Astrocyte (in vitro differentiated cells and primary cell): ENCODE measurements around the gene ALDH3A2. TPM values are rescaled to one million over a fixed set of nuclear protein-coding genes. Genes with fewer than 3 reads are reported as not detected.
"Not testable (repeated sequence)": the region's sequence is repeated elsewhere in the genome, so short reads cannot be mapped to it uniquely, and the experiment has no call there.

Source experiments
- DNase-seq: peaks from one replicate; pipeline ENCODE4 v3.0.0-alpha.2; 2010; ENCODE audit warnings: low read depth
- FAIRE-seq: peaks from 2 replicates; lab custom pipeline; 2011; peaks lifted over from hg19 to GRCh38; lab: Jason Lieb, UNC
- H2AFZ ChIP-seq: 2 replicates; pipeline ENCODE4 v1.6.0; 2012; ENCODE audit warnings: low read depth, low read length, inconsistent platforms
- H3K27ac ChIP-seq: 2 replicates; pipeline ENCODE4 v1.5.1; 2011; ENCODE audit warnings: low read depth, low read length, inconsistent platforms
- H3K27me3 ChIP-seq: 2 replicates; pipeline ENCODE4 v1.6.0; 2011; ENCODE audit warnings: low read length, inconsistent platforms; ENCODE audit not compliant: insufficient read depth
- H3K36me3 ChIP-seq: 2 replicates; pipeline ENCODE4 v1.5.1; 2011; ENCODE audit warnings: low read length, inconsistent platforms; ENCODE audit not compliant: insufficient read depth
- H3K4me1 ChIP-seq: 2 replicates; pipeline ENCODE4 v1.5.1; 2011; ENCODE audit warnings: low read length, inconsistent platforms; ENCODE audit not compliant: insufficient read depth
- H3K4me2 ChIP-seq: 2 replicates; pipeline ENCODE4 v1.6.0; 2012; ENCODE audit warnings: low read length, inconsistent platforms
- H3K4me3 ChIP-seq: 2 replicates; pipeline ENCODE4 v1.5.1; 2011; ENCODE audit warnings: low read depth, mild to moderate bottlenecking, low read length, inconsistent platforms; ENCODE audit not compliant: insufficient read depth
- H3K79me2 ChIP-seq: 2 replicates; pipeline ENCODE4 v1.6.0; 2012; ENCODE audit warnings: mild to moderate bottlenecking, low read length, inconsistent platforms; ENCODE audit not compliant: insufficient read depth
- H3K9ac ChIP-seq: 2 replicates; pipeline ENCODE4 v1.6.0; 2012; ENCODE audit warnings: mild to moderate bottlenecking, low read length, inconsistent platforms
- H3K9me3 ChIP-seq: 2 replicates; pipeline ENCODE4 v1.5.1; 2012; ENCODE audit warnings: low read depth, mild to moderate bottlenecking, low read length, inconsistent platforms; ENCODE audit not compliant: insufficient read depth
- H4K20me1 ChIP-seq: 2 replicates; pipeline ENCODE4 v1.6.0; 2012; ENCODE audit warnings: low read length, inconsistent platforms; ENCODE audit not compliant: insufficient read depth
- H3K27ac Mint-ChIP-seq: one replicate; pipeline ENCODE4 v1.8.0; 2021; ENCODE audit warnings: mild to moderate bottlenecking, mixed read lengths; ENCODE audit not compliant: unreplicated experiment
- H3K27me3 Mint-ChIP-seq: one replicate; pipeline ENCODE4 v1.8.0; 2021; ENCODE audit warnings: low read depth, mixed read lengths; ENCODE audit not compliant: unreplicated experiment
- H3K36me3 Mint-ChIP-seq: one replicate; pipeline ENCODE4 v1.8.0; 2021; ENCODE audit warnings: low read depth, mixed read lengths; ENCODE audit not compliant: unreplicated experiment
- H3K4me1 Mint-ChIP-seq: one replicate; pipeline ENCODE4 v1.8.0; 2021; ENCODE audit warnings: low read depth, mixed read lengths; ENCODE audit not compliant: unreplicated experiment
- H3K4me3 Mint-ChIP-seq: one replicate; pipeline ENCODE4 v1.8.0; 2021; ENCODE audit warnings: mild to moderate bottlenecking, moderate library complexity, mixed read lengths; ENCODE audit not compliant: unreplicated experiment
- H3K9me3 Mint-ChIP-seq: one replicate; pipeline ENCODE4 v1.8.0; 2021; ENCODE audit warnings: mild to moderate bottlenecking, mixed read lengths; ENCODE audit not compliant: unreplicated experiment
- CTCF ChIP-seq: IDR thresholded peaks from 2 replicates; pipeline ENCODE4 v1.5.1; 2011; ENCODE audit warnings: low read depth, mild to moderate bottlenecking, inconsistent platforms, low read length, moderate library complexity; ENCODE audit not compliant: insufficient read depth
- EZH2 ChIP-seq: IDR thresholded peaks from 2 replicates; pipeline ENCODE4 v1.6.1; 2012; ENCODE audit warnings: mild to moderate bottlenecking, low read length, inconsistent platforms; ENCODE audit not compliant: insufficient read depth
- total RNA-seq: library from RNA; stranded (reverse); gene quantifications from 2 replicates; pipeline ENCODE4 v1.2.1, GENCODE V29; 2021

ALDH3A2 gene
- total RNA-seq, 1 donor from 2014 or later: 13.8 TPM

GRCh38 chr17:19664821-19665181, 16.2 kb downstream of the ALDH3A2 start:
- H3K27me3 ChIP-seq: no peaks in the 10 kb centered on the region
- peaks cover 8% of the 10 kb centered on the region for H3K36me3 Mint-ChIP-seq
- no peaks in the 10 kb centered on the region for H3K36me3 ChIP-seq
- TF ChIP-seq EZH2: no peak
- no peak for TF ChIP-seq CTCF
- H3K4me1 Mint-ChIP-seq: no peaks in the 10 kb centered on the region
- no peak overlapping the region for H3K9ac ChIP-seq
- no peaks in the 10 kb centered on the region for H3K9me3 ChIP-seq
- no peak overlapping the region for H3K4me2 ChIP-seq
- H3K27ac Mint-ChIP-seq: no peak overlapping the region
- FAIRE-seq (no peak), DNase-seq (no peak)
- no peak overlapping the region for H3K4me3 Mint-ChIP-seq
- H3K79me2 ChIP-seq: no peaks in the 10 kb centered on the region
- no peaks in the 10 kb centered on the region for H3K4me1 ChIP-seq
- H3K27ac ChIP-seq: no peak overlapping the region
- no peaks in the 10 kb centered on the region for H4K20me1 ChIP-seq
- no peaks in the 10 kb centered on the region for H3K27me3 Mint-ChIP-seq
- no peak overlapping the region for H2AFZ ChIP-seq
- H3K4me3 ChIP-seq: no peak overlapping the region
- no peaks in the 10 kb centered on the region for H3K9me3 Mint-ChIP-seq

- H3K36me3 ChIP-seq, DNase-seq, FAIRE-seq, H3K9ac ChIP-seq, H3K27me3 Mint-ChIP-seq, H3K9me3 ChIP-seq, H3K4me3 ChIP-seq, H3K4me1 Mint-ChIP-seq, H3K4me1 ChIP-seq, H3K79me2 ChIP-seq, H3K27ac ChIP-seq, H4K20me1 ChIP-seq, H3K27me3 ChIP-seq, H3K4me3 Mint-ChIP-seq, H2AFZ ChIP-seq, H3K4me2 ChIP-seq, H3K36me3 Mint-ChIP-seq, H3K9me3 Mint-ChIP-seq, H3K27ac Mint-ChIP-seq: not testable (repeated sequence)
Measured at GRCh38 chr17:19669680-19670079, 21.1 kb downstream of the ALDH3A2 start.

- DNase-seq (no peak), FAIRE-seq (no peak)
- H3K27me3 ChIP-seq: no peaks in the 10 kb centered on the region
- no peaks in the 10 kb centered on the region for H3K79me2 ChIP-seq
- Mint-ChIP-seq H3K27me3 (no peaks in the 10 kb centered on the region), H3K36me3 (peaks cover 2% of the 10 kb centered on the region), H3K27ac (no peak overlapping the region), H3K9me3 (no peaks in the 10 kb centered on the region), H3K4me3 (no peak overlapping the region), H3K4me1 (no peaks in the 10 kb centered on the region)
- H3K4me3 ChIP-seq: no peak overlapping the region
- peaks cover 4% of the 10 kb centered on the region for H4K20me1 ChIP-seq
- TF ChIP-seq CTCF: no peak
- TF ChIP-seq EZH2: no peak
- no peaks in the 10 kb centered on the region for H3K9me3 ChIP-seq
- no peak overlapping the region for H2AFZ ChIP-seq
- H3K27ac ChIP-seq: no peak overlapping the region
- H3K36me3 ChIP-seq: no peaks in the 10 kb centered on the region
- no peaks in the 10 kb centered on the region for H3K4me1 ChIP-seq
- H3K4me2 ChIP-seq: no peak overlapping the region
- H3K9ac ChIP-seq: no peak overlapping the region
Measured at GRCh38 chr17:19670908-19671307, 22.4 kb downstream of the ALDH3A2 start.
